HG02678 (cell line): ENCODE results near the gene SYCE3.

Source experiments
- ATAC-seq: cut with Tn5 transposase; IDR thresholded peaks from one replicate; pipeline ENCODE4 v1.9.1; 2021; ENCODE audit warnings: mild to moderate bottlenecking, moderate library complexity; ENCODE audit not compliant: unreplicated experiment

SYCE3 gene

DNA sequence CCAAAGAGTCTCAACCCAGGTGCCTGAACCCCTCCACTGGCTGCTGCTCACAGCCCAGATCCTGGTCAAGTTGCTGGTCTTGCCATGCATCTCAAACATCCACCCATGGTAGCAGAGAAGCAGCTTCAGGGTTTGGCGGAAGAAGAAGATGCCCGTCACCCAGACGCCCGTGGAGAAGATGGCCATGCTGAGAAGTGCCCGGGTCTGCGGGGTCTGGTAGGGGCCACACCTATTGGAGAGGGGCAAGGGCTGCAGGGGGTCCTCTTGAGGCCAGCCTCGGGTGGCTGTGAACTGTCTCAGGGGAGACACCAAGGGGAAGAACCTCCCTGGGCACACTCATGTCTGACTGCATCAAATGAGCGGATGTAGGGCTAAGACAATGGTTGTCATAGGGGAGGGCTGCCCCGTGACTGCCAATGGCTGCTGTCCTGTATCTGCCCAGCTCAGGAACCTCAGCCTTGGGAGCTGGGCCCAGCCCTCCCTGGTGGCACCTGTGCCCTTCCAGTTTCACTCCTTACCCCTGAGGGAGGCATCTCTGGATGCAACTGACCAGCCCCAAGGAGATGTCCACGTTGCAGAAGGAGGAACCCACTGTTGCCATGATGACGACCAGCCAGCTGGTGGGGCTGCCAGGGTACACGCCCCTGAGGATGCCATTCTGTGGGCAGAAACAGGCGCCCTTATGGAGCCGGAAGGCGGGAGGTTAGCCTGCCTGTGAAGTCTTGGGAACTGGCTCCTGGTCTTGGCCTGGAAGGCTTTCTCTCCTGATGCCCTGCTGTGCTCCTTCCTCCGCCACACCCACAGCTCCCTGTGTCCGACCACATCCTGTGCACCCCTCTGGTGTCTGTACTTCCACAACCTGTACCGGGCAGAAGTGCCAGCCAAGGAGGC, 14.3 kb upstream of the SYCE3 start:
- ATAC-seq, result no peak

DNA sequence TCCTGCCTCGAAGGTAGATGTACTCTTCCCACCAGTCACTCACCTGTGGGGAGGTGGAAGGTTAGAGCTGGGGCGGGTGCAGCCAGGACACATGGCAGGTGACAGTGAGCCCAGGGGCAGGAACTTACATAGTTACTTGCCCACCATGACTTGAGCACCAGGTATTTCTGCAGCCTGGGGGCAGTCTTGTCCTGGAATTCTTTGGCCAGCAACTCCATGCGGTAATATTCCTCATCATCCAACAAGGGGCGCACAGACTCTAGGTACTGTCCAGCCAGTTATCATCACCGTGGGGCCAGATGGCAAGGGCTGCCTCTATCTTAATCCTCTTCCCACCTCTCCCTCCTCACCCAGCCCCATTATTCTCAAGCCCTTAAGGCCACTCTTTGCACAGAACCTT, 13.4 kb upstream of the SYCE3 start:
- ATAC-seq, result no peak

GRCh38 chr22:50575426-50575941, 12.8 kb upstream of the SYCE3 start:
- ATAC-seq, result no peak

- ATAC-seq, result no peak
Observed at GRCh38 chr22:50574383-50574755, 11.7 kb upstream of the SYCE3 start.

- no peak for ATAC-seq
Observed at GRCh38 chr22:50573491-50574382, 11.0 kb upstream of the SYCE3 start.

GRCh38 chr22:50572965-50573364, 10.2 kb upstream of the SYCE3 start:
- ATAC-seq, result no peak

GRCh38 chr22:50571264-50572175, 8.8 kb upstream of the SYCE3 start:
- ATAC-seq, result no peak

DNA sequence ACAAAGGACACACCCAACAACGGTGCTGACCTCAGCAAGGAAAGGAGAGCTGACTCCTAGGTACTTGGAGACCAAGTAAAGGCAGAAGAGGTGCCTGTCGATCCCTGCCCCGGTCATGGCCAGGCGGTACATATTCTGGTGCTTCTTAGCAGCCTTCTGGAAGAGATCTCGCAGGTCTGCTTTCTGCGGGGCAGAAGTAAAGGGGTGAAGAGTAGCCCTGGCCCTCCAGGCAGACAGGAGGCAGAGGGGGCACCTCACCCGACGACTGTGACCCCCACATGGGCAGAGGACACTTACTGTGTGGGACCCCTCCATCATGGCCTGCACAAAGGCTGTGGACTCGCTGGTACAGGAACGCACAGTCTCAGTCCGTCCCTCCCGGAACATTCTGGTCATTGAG, 8.1 kb upstream of the SYCE3 start:
- no peak for ATAC-seq

- no peak for ATAC-seq
Observed at GRCh38 chr22:50569896-50570535, 7.3 kb upstream of the SYCE3 start.

GRCh38 chr22:50569041-50569459, 6.3 kb upstream of the SYCE3 start:
- no peak for ATAC-seq

GRCh38 chr22:50568626-50569025, 5.9 kb upstream of the SYCE3 start:
- no peak for ATAC-seq

DNA sequence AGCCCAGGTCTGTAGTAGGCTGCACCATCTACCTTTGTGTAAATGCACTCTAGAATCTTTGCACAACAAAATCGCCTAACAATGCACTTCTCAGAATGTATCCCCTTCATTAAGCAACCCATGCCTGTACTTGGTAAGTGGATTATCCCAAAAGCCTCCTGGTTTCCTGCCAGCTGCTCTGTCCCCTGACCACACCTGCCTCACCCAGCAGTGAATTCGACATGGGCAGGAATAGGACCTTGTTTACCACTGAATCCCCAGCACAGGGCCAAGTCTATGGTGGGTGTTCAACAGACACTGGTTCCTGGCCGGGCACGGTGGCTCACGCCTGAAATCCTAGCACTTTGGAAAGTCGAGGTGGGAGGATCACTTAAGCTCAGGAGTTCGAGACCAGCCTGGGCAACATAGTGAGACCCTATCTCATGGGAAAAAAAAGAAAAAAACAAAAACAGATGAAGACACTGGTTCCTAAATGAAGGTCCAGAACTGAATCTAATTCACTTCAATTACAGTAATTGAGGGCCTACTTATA, 5.1 kb upstream of the SYCE3 start:
- ATAC-seq, result no peak

- no peak for ATAC-seq
Observed at GRCh38 chr22:50564289-50564688, 1.6 kb upstream of the SYCE3 start.

- ATAC-seq, result no peak
Observed at GRCh38 chr22:50563413-50564160, 868 bp upstream of the SYCE3 start.

DNA sequence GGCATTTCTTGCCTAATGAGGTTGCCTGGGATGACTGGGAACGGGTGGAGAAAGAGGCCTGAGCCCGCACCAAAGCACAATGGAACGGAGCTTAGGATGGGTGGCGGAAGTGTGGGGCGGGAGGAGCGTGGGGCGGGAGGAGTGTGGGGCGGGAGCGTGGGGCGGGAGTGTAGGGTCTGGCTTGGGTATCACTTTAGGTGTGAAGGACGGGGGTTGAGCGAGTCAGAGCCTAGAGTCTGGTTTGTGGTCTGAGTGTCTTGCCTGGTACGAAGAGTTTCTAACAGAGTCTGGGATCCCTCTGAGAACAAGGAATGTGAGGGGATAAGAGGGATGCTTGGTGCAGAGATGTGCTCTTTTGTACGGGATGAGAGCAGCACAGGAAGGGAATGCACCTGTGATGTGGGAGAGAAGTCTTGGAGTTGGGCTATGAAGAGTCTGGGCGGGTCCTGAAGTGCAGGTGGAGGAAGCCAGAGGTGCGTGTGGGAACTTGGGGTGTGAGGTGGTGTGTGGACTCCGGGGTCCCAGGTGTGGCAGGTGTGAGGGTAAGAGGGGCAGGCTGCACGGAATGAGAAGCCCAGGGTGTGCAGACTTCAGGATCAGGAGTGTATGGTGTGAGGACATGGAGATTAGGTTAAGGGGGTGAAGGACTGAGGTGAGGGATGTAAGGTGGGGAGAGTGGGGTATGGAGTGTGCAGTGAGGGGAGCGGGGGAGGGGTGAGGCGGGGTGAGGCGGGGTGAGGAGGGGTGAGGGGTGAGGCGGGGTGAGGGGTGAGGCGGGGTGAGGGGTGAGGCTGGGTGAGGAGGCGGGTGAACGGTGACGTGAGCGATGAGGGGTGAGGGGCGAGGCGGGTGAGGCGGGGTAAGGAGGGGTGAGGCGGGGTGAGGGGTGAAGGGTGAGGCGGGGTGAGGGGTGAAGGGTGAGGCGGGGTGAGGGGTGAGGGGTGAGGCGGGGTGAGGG, 1.0 kb downstream of the SYCE3 start:
- ATAC-seq, result no peak

DNA sequence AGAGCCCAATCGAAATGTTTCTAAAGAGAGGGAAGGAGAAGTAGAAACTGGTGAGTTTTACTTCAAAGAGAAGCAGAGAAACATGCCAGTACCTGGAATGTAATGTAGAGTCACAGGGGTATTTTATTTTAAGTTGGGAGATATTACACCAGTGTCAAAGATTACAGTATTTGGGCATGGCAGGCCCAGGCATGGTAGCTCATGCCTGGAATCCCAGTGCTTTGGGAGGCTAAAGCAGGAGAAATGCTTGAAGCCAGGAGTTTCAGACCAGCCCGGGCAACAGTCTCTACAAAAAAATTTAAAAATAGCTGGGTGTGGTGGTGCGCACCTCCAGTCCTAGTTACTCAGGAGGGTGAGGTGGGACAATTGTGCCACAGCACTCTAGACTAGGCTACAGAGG, 2.7 kb downstream of the SYCE3 start:
- no peak for ATAC-seq

GRCh38 chr22:50556703-50557102, 6.0 kb downstream of the SYCE3 start:
- ATAC-seq, result no peak

DNA sequence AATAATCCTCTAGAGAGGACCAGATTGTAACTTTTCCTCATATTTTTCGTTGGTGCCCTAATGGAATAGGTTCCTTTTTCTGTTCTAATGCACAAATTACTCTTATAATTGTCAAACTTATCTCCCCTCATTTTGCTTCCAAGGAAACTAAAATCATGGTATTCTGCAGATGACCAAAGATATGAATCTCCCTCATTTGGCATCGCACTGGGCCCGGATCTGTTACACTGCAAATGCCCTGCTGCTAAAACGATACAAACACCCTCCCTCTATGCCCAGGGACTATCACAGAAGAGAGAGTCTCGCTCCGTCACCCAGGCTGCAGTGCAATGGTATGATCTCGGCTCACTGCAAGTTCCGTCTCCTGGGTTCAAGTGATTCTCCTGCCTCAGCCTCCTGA, 9.4 kb downstream of the SYCE3 start:
- ATAC-seq, result no peak
